GM10248 (cell line): ENCODE results near the gene EHD3.

Source experiments
- CTCF ChIA-PET: fragments of 300-600 bp; sonication (Branson Sonifier 250); formaldehyde crosslinking; extraction: SDS; loops from one replicate; lab custom pipeline; 2021; ENCODE audit warnings: antibody characterized with exemption; lab: Yijun Ruan, JAX
- POLR2A ChIA-PET: fragments of 350-650 bp; sonication (Branson Sonifier 250); formaldehyde crosslinking; extraction: SDS; loops from one replicate; lab custom pipeline; 2020; ENCODE audit warnings: antibody characterized with exemption; lab: Yijun Ruan, JAX
- DNase-seq: peaks from one replicate; pipeline ENCODE4 v3.0.0; 2012; ENCODE audit errors: extremely low spot score
- CTCF ChIP-seq: IDR thresholded peaks from 2 replicates; pipeline ENCODE4 v1.5.1; 2012; ENCODE audit warnings: mild to moderate bottlenecking, low read depth; ENCODE audit errors: extremely low read depth, missing control alignments, control extremely low read depth

The EHD3 gene

GRCh38 chr2:31223026-31223425, 10.9 kb upstream of the EHD3 start:
- POLR2A ChIA-PET: no interaction called here
- CTCF ChIA-PET: interaction anchor here (1.2 kb wide), 1 partner anchor 512 kb away, joined by 3 read pairs; no protein-coding TSS in a partner anchor
- no peak for TF ChIP-seq CTCF
- DNase-seq: no peak

GRCh38 chr2:31223749-31224148, 10.2 kb upstream of the EHD3 start:
- no peak for TF ChIP-seq CTCF
- ChIA-PET CTCF (interaction anchor here (1.2 kb wide), 1 partner anchor 512 kb away, joined by 3 read pairs; no protein-coding TSS in a partner anchor), POLR2A (no interaction called here)
- no peak for DNase-seq

DNA sequence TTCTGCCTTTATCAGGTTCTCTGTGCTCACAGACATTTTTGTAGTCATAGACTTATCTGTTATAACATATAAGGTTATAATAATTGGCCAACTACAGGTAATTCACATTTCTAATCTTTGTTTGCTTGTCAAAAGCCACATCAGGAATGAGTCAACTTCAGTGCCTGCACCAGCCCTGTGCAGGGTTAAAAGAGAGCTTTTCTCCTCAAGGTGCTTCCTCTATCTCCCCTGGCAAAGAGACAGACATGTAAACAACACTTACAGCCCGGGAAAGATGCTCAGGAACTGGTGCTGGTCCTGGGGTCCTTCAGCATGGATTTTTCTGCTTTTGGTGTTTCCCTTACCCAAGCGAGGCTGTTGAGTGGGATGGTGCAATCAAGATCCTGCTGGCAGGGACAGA, 7.7 kb upstream of the EHD3 start:
- POLR2A ChIA-PET: no interaction called here
- TF ChIP-seq CTCF: no peak
- DNase-seq: no peak
- CTCF ChIA-PET: interaction anchor here (1.3 kb wide), 1 partner anchor 11 kb away, joined by 4 read pairs; no protein-coding TSS in a partner anchor

GRCh38 chr2:31227110-31227509, 6.8 kb upstream of the EHD3 start:
- ChIA-PET POLR2A (no interaction called here), CTCF (interaction anchor here (1.3 kb wide), 1 partner anchor 10 kb away, joined by 4 read pairs; no protein-coding TSS in a partner anchor)
- TF ChIP-seq CTCF: no peak
- no peak for DNase-seq

DNA sequence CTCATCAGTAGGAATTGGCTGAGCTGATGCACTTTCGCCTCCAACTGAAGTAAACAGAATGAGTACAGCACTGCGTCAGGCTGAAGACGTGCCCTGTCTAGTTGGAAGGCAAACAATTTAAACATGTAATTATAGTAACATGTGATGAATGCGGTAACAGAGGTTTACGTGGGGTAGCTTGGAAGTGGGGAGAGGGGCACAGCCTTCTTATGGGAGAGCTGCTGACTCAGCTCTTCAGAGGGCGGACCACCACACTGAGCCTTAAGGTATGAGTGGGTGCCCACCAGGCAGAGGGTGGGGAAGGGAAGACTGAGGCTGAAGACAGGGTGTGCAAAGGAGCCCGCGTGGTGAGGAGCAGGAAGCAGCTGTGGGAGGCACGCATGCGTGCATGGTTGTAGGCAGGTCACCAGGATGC, 6.2 kb upstream of the EHD3 start:
- DNase-seq: no peak
- ChIA-PET CTCF (interaction anchor here (0.9 kb wide), 1 partner anchor 24 kb away, joined by 3 read pairs; no protein-coding TSS in a partner anchor), POLR2A (no interaction called here)
- TF ChIP-seq CTCF: no peak

DNA sequence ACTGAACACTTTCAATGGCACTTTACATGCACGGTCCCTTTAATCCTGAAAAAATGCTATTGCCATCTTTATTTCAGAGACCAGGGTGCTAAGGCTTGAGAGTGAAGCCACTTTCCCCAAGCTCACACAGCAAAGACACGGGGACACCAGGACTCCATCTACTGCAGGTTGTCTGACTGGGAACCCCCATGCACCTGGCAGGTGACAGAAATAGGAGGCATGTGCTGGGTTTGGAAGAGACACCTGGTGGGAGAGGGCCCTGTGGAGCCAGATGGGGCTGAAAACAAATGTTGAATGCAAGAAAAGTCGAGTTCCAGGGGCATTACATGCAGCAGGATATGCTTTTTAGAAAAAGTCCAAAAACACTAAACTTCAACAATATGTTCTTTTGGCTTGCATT, 5.2 kb upstream of the EHD3 start:
- no peak for DNase-seq
- no peak for TF ChIP-seq CTCF
- POLR2A ChIA-PET: no interaction called here
- CTCF ChIA-PET: interaction anchor here (0.9 to 2.8 kb wide), 3 partner anchors 8 to 27 kb away, joined by 3 to 8 read pairs (median 3); no protein-coding TSS in a partner anchor
